Cerebellar nuclear complex (tissue), 1 donor: Measurements from ENCODE around the gene CELA3B.
"Not testable (repeated sequence)": the region's sequence is repeated elsewhere in the genome, so short reads cannot be mapped to it uniquely, and the experiment has no call there.

ENCODE experiments used
- DNase-seq, 2 experiments: peaks; one replicate each; lab custom pipeline; 2025; lab: John Stamatoyannopoulos, UW

CELA3B gene

DNA sequence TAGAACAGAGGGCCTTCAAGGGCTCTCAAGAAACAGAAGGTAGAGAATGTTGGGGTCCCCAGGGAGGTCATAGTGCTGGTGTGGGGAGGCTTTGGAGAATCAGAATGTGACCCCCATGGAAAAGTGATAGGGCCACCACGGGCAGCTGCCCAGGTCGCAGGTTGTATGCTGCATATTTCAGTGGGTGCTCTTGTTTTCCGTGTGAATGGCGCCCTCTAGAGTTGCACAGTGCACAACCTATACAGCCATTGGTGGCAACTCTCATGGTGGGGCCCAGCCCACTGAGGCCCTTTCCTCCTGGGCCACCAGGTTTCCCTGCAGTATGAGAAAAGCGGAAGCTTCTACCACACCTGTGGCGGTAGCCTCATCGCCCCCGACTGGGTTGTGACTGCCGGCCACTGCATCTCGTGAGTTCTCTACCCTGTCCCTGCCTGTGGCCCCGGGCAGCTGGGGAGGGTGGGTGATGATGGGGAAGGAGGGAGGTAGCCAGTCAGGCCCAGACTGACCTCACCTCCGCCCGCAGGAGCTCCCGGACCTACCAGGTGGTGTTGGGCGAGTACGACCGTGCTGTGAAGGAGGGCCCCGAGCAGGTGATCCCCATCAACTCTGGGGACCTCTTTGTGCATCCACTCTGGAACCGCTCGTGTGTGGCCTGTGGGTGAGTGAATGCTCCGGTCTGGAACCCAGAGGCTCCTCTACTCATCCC, 3.8 kb downstream of the CELA3B start:
- DNase-seq, result not testable (repeated sequence)

DNA sequence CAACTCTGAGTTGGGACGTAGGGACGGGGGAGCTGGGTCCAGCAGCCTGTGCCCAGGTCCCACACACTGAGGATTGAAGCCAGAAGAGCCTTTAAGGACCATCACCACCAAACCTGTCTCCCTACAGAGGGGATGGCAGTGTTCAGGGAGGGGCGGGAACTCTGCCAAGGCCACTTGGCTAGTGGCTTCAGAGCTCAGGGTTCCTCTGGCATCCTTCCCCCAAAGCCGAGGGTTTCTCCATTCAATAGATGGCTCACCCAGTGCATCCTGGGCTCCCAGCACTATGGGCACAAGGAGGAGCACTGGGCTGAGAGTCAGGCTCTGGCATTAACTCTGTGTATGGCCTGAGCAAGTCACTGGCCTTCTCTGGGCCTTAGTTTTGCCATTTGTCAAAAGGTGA, 4.4 kb downstream of the CELA3B start:
- DNase-seq, result not testable (repeated sequence)

DNA sequence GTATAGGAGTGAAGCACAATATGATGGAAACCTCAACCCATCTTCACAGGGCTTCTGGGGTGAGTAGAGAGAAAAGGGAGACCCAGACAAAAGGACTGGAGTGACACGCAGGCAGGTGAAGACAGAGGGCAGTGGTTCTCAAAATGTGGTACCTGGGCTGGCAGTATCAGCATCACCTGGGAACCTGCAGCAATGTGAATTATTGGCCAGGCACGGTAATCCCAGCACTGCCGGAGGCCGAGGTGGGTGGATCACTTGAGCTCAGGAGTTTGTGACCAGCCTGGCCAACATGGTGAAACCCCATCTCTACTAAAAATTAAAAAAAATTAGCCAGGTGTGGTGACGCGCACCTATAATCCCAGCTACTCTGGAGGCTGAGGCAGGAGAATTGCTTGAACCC, 5.3 kb downstream of the CELA3B start:
- not testable (repeated sequence) for DNase-seq

DNA sequence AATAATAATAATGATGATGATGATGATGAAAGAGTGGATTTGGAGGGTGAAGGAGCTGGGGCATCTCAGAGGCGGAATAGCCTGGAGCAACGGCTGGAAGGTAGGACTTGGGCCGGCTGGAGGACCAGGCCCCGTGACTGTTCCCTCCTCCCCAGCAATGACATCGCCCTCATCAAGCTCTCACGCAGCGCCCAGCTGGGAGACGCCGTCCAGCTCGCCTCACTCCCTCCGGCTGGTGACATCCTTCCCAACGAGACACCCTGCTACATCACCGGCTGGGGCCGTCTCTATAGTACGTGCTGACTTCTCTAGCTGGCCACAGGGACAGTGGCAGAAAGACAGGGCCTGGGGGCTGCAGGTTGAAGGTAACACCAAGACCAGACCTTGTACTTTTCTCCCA, 6.7 kb downstream of the CELA3B start:
- not testable (repeated sequence) for DNase-seq

DNA sequence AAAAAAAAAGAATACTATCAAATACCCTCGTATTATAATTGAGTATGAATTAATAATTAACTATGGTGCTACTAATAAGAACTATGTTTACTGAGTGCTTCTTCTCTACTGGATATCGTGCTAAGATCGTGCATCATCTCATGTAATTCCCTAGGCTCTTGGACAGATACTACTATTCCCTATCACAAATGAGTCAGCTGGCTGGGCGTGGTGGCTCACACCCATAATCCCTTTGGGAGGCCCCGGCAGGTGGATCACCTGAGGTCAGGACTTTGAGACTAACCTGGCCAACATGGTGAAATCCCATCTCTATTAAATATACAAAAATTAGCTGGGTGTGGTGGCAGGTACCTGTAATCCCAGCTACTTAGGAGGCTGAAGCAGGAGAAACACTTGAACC, 9.1 kb downstream of the CELA3B start:
- DNase-seq, result not testable (repeated sequence)

DNA sequence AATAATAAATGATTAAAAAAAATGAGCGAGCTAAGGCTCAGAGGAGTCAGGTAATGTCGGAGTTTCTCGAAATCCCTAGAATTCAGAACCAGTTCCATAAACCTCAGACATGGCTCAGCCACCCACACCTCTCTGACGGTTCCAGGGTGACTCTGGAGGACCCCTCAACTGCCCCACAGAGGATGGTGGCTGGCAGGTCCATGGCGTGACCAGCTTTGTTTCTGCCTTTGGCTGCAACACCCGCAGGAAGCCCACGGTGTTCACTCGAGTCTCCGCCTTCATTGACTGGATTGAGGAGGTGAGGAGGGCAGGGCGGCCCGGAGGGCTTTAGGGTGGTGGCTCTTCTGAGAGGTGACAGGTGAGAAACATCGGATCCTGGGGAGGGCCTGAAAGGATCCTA, 9.6 kb downstream of the CELA3B start:
- not testable (repeated sequence) for DNase-seq

DNA sequence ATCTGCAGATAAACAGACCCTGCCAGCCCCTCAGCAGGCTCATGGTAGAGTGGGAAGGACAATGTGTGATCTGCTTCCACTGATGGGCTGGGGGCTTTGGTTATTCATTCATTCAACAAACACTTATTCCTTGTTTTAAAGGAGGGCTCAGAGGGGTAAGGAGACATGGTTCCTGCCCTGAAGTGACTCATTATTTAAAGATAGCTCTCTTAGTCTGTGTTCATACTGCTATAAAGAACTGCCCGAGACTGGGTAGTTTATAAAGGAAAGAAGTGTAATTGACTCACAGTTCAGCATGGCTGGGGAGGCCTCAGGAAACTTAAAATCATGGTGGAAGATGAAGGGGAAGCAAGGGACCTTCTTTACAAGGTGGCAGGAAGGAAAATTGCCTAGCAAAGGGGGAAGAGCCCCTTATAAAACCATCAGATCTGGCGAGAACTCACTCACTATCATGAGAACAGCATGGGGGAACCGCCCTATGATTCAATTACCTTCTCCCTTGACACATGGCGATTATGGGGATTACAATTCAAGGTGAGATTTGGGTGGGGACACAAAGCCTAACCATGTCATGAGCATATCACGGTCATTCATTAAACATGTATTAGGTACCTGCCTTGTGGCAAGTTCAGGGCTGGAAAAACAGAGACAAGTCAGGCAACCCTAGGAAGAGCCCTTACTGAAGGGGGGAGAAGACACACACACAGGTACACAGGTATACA, 13.0 kb downstream of the CELA3B start:
- DNase-seq, result not testable (repeated sequence)

DNA sequence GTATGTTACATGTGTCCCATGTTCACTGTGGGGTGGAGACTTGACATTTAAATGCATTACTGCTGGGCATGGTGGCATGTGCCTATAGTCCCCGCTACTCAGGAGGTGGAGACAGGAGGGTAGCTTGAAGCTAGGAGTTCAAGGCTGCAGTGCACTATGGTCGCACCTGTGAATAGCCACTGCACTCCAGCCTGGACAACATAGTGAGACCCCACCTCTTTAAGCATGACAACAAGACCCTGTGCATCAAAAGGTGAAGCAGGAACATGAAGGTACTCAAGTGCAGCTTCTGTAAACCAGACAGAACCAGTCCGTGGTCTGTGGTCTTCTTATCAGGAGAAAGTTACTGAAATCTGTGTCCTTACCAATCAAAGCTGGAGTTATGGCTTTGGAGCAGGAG, 15.4 kb downstream of the CELA3B start:
- DNase-seq, result not testable (repeated sequence)

DNA sequence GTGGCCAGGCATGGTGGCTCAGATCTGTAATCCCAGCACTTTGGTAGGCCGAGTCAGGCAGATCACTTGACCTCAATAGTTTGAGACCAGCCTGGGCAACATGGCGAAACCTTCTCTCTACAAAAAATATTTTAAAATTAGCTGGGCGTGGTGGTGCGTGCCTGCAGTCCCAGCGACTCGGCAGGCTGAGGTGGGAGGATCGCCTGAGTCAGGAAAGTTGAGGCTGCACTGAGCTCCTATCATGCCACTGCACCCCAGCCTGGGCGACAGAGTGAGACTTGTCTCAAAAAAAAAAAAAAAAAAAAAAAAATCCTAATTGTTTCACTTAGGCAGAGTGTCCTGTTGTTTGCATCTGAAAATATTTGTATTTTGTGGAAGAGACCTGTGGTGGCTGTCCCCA, 17.9 kb downstream of the CELA3B start:
- DNase-seq, result not testable (repeated sequence)

DNA sequence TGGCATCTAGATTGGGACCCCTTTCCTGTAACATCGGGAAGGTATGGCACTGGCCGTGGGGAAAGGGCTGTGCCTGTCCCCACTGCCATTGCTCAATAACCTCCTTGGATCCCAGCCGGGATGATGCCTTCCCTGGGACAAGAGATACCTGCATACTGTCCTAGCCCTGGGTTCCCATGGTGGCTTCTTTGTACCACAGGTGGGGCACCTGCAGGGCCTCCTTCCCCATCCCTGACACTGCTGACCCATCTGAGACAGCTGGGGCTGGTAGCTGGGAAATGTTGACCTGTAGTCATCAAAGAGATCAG, 19.8 kb downstream of the CELA3B start:
- not testable (repeated sequence) for DNase-seq

DNA sequence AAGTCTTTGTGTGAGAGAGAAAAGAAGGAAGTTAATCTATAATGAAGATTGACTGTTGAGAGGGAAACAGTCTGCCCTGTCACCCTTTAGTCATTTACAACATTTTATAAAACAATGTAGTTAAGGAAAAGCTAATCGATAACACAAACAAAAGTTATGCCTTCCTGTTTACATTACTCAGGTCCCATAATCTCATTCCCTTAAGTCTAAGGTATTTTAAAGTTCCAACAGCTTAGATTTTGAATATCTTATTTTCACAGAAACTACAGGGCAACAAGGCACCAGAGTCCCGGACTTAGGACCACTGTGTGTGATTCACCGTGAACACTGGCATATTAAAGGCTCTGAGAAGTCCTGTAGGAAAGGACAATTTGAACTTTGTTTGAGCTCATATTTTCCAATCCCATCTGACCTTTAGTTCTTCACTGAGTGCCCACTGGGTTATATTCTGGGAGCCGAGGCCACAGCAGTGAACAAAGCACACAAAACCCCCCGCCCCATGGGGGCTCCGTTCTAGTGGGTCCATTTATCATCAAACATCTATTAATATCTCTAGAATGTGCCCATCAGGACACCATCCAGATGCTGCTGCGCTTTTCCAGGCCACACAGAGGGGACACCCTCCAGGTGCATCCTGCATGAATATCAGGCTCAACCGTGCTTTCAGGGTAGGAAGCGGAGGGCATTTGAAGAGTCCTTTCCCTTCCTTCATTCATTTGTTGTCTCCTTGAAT, 21.2 kb downstream of the CELA3B start:
- not testable (repeated sequence) for DNase-seq

DNA sequence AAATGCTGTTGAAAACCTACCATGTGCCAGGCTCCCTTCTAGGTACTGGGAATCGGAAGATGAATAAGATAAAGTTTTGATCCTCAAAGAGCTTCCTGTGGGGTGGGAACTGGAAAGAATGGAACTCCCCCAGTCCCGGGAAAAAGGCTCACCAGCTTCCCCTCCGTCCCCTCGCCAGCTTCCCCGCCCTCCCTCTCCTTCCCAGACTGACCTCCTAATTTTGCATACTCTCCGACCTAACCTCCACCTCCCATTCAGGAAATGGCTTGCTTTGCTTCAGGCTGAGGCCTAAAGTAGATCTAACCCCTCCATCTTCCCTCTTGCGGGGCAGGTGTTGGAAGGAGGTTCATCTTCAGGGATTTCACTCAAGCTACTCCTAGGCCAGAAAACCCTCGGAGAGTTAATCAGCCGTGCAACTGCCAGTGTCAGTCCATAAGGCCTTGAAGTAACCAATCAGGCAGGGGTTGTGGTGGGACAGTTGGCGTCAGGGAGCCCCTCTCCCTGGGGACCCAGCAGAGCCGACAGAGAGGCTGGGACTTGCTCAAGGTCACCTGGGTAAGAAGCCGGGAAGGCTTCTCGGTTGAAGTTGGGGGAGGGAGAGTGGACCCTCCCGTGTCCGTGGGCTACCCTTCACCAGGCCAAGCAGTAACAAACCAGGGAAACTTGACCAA, 21.9 kb downstream of the CELA3B start:
- DNase-seq, result not testable (repeated sequence)

DNA sequence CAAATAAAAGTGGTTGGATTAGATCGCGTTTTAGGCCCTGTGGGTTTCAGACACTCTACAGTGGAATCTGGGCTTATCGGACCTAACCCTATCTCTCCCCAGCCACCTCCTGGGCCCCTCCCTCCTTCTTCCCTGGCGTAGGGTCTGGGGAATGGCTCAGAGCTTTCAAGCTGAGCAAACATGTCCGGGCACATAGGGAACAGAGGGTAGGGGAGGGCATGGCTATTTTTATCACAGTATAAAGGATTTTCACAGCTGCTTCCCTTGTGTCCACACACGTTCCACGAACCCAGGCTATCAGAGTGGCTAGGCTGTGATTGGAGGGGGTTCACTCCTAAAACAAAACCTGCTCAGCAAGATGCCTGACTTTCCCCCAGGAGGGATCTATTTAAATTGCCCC, 22.8 kb downstream of the CELA3B start:
- DNase-seq, result not testable (repeated sequence)

DNA sequence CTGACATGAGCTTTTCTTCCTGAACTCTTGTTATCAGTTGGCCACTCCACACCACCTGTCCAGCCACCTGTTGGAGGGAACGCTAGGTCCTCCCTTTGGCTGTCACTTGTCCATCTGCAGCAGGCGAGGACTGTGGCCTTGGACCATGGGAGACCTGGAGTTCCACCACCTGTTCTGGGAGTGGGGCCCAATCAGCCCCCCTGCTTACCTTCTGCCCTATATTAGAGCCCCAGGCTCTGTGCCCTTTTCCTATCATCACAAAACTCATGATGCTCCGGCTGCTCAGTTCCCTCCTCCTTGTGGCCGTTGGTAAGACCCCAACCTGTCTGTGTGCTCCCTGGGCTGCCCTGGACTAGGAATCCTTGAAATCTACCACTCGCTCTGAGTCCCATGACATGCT, 24.6 kb downstream of the CELA3B start, which contains the start of gene CELA3A:
CELA3A (plus strand) TSS at position 249 of the 400 bp plus-strand sequence; CDS start at position 267, 18 bp downstream.
- no peak for DNase-seq

DNA sequence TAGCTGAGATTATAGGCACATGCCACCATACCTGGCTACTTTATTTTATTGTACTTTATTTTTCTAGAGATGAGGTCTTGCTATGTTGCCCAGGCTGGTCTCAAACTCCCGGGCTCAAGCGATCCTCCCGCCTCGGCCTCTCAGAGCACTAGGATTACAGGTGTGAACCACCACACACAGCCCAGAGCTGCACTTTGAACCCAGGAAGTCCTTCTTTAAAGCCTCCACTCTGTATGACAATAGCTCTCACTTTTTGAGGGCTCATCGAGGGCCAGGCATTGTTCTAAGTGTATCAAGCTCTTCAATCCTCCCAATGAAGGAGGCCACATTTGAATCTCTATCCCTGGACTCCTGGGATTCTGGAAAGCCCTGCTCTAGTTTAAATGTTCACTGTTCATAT, 25.6 kb downstream of the CELA3B start:
- DNase-seq, result not testable (repeated sequence)

DNA sequence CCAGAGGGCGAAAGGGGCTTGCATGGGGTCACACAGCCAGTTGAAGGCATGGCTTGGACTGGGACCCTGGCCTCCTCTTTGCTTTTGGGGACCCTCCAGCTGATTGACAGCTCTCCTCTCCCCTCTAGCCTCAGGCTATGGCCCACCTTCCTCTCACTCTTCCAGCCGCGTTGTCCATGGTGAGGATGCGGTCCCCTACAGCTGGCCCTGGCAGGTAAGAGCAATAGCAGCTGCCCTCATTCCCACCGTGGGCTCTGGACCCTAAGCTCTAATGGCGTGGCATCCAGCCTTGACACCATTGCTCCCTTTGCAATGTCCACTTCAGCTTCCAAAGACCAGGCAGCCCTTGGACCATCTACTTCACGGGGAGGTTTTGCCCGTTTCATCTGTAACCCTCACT, 26.1 kb downstream of the CELA3B start:
- not testable (repeated sequence) for DNase-seq

DNA sequence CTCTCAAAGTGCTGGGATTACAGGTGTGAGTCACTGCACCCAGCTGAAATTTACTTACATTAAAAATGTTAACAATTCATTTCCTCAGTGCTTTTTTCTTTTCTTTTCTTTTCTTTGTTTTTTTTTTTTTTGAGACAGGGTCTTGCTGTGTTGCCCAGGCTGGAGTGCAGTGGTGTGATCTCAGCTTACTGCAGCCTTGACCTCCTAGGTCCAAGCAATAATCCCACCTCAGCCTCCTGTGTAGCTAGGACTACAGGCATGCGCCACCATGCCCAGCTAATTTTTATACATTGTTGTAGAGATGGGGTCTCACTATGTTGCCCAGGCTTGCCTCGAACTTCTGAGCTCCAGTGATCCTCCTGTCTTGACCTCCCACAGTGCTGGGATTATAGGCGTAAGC, 27.1 kb downstream of the CELA3B start:
- not testable (repeated sequence) for DNase-seq

DNA sequence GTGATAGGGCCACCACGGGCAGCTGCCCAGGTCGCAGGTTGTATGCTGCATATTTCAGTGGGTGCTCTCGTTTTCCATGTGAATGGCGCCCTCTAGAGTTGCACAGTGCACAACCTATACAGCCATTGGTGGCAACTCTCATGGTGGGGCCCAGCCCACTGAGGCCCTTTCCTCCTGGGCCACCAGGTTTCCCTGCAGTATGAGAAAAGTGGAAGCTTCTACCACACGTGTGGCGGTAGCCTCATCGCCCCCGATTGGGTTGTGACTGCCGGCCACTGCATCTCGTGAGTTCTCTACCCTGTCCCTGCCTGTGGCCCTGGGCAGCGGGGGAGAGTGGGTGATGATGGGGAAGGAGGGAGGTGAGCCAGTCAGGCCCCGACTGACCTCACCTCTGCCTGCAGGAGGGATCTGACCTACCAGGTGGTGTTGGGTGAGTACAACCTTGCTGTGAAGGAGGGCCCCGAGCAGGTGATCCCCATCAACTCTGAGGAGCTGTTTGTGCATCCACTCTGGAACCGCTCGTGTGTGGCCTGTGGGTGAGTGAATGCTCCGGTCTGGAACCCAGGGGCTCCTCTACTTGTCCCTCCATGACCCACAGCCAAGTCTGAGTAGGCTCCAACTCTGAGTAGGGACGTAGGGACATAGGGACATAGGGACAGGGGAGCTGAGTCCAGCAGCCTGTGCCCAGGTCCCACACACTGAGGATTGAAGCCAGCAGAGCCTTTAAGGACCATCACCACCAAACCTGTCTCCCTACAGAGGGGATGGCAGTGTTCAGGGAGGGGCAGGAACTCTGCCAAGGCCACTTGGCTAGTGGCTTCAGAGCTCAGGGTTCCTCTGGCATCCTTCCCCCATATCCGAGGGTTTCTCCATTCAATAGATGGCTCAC, 28.7 kb downstream of the CELA3B start:
- DNase-seq, result not testable (repeated sequence)

DNA sequence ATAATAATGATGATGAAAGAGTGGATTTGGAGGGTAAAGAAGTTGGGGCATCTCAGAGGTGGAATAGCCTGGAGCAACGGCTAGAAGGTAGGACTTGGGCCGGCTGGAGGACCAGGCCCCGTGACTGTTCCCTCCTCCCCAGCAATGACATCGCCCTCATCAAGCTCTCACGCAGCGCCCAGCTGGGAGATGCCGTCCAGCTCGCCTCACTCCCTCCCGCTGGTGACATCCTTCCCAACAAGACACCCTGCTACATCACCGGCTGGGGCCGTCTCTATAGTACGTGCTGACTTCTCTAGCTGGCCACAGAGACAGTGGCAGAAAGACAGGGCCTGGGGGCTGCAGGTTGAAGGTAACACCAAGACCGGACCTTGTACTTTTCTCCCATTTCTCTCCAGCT, 29.9 kb downstream of the CELA3B start:
- not testable (repeated sequence) for DNase-seq

DNA sequence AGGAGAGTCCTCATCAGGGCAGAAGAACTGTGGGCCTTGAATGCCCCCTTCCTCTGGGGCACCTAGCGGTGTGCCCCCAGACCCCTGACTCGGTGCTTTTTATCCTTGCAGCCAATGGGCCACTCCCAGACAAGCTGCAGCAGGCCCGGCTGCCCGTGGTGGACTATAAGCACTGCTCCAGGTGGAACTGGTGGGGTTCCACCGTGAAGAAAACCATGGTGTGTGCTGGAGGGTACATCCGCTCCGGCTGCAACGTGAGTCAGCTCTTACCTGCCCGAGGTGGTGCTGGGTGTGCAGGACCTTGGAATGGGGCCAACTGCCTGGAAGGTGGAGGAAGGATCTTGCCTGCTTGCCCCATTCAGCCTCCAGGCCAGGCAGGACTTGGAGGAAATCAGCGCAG, 30.4 kb downstream of the CELA3B start:
- DNase-seq, result not testable (repeated sequence)

DNA sequence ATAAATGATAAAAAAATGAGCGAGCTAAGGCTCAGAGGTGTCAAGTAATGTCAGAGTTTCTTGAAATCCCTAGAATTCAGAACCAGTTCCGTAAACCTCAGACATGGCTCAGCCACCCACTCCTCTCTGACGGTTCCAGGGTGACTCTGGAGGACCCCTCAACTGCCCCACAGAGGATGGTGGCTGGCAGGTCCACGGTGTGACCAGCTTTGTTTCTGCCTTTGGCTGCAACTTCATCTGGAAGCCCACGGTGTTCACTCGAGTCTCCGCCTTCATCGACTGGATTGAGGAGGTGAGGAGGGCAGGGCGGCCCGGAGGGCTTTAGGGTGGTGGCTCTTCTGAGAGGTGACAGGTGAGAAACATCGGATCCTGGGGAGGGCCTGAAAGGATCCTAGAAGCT, 32.7 kb downstream of the CELA3B start:
- DNase-seq, result not testable (repeated sequence)
